Measurements from ENCODE around the gene PTCD2.

GRCh38 chr5:72372923-72373322 lies 52.8 kb downstream of the PTCD2 start:
- TF ChIP-seq ARNTL (CRISPR knock-in tag; IDR thresholded peaks at IDR 0.05; ENCODE audit: borderline replicate concordance, low read depth) (no peak), GLIS3 (CRISPR knock-in tag; IDR thresholded peaks at IDR 0.05) (no peak), TOX (CRISPR knock-in tag; IDR thresholded peaks at IDR 0.05; ENCODE audit: borderline replicate concordance) (no peak), PATZ1 (CRISPR knock-in tag; IDR thresholded peaks at IDR 0.05; ENCODE audit: borderline replicate concordance) (no peak), ISL1 (CRISPR knock-in tag; IDR thresholded peaks at IDR 0.05) (no peak), ZC3H10 (CRISPR knock-in tag; IDR thresholded peaks at IDR 0.05) (no peak), CSRNP3 (CRISPR knock-in tag; IDR thresholded peaks at IDR 0.05) (no peak), CSDC2 (CRISPR knock-in tag; IDR thresholded peaks at IDR 0.05) (no peak)
